GM12874 (cell line): ENCODE data around the gene FTO.

Experiments
- CTCF ChIP-seq: IDR thresholded peaks from 2 replicates; pipeline ENCODE4 v1.5.1; 2011; ENCODE audit warnings: low read depth, mild to moderate bottlenecking, control low read depth, low read length, moderate library complexity; ENCODE audit not compliant: insufficient read depth

Gene FTO

GRCh38 chr16:53988136-53988535, 284.2 kb downstream of the FTO start:
- TF ChIP-seq CTCF, result no peak

- TF ChIP-seq CTCF, result no peak
These were observed 285.6 kb downstream of the FTO start for GRCh38 chr16:53989597-53989996.

GRCh38 chr16:53991754-53992378, 287.9 kb downstream of the FTO start:
- no peak for TF ChIP-seq CTCF

- TF ChIP-seq CTCF, result no peak
These were observed 291.4 kb downstream of the FTO start for GRCh38 chr16:53995378-53995777.

GRCh38 chr16:53996961-53997360, 293.0 kb downstream of the FTO start:
- no peak for TF ChIP-seq CTCF

- no peak for TF ChIP-seq CTCF
These were observed 294.3 kb downstream of the FTO start for GRCh38 chr16:53998024-53998810.

- no peak for TF ChIP-seq CTCF
These were observed 295.1 kb downstream of the FTO start for GRCh38 chr16:53998966-53999522.
